GM23248 (cell line): ENCODE measurements around the gene NCOA7. TPM values are rescaled to one million over a fixed set of nuclear protein-coding genes. Genes with fewer than 3 reads are reported as not detected.
A peak's percentile ranks its signal among the peaks of the same experiment; 100 is the strongest.

ENCODE experiments used
- DNase-seq: peaks from one replicate; pipeline ENCODE4 v3.0.0-alpha.2; 2015
- H2AFZ ChIP-seq: fragments of 200-600 bp; sonication (generic); 2 replicates; pipeline ENCODE4 v1.6.1; 2016; ENCODE audit warnings: antibody characterized with exemption
- H3F3A ChIP-seq: fragments of 200-600 bp; sonication (generic); 2 replicates; pipeline ENCODE4 v1.6.1; 2016; ENCODE audit warnings: mild to moderate bottlenecking, antibody characterized with exemption, mixed run types; ENCODE audit not compliant: insufficient read depth
- H3K27ac ChIP-seq: fragments of 200-600 bp; sonication (generic); 2 replicates; pipeline ENCODE4 v1.5.1; 2016; ENCODE audit warnings: mild to moderate bottlenecking
- H3K27me3 ChIP-seq: fragments of 200-600 bp; sonication (generic); replicated peaks from 2 replicates; pipeline ENCODE4 v1.6.1; 2016; ENCODE audit warnings: mild to moderate bottlenecking; ENCODE audit not compliant: insufficient read depth
- H3K36me3 ChIP-seq: fragments of 200-600 bp; sonication (generic); 2 replicates; pipeline ENCODE4 v1.6.1; 2016; ENCODE audit warnings: low read depth, mild to moderate bottlenecking
- H3K4me1 ChIP-seq: fragments of 200-600 bp; sonication (generic); 2 replicates; pipeline ENCODE4 v1.6.1; 2016; ENCODE audit warnings: mild to moderate bottlenecking; ENCODE audit not compliant: insufficient read depth
- H3K4me2 ChIP-seq: fragments of 200-600 bp; sonication (generic); one replicate; pipeline ENCODE4 v1.6.1; 2016; ENCODE audit warnings: mild to moderate bottlenecking; ENCODE audit not compliant: unreplicated experiment
- H3K4me3 ChIP-seq: fragments of 200-600 bp; sonication (generic); 2 replicates; pipeline ENCODE4 v1.5.1; 2016; ENCODE audit warnings: mild to moderate bottlenecking
- H3K79me2 ChIP-seq: fragments of 200-600 bp; sonication (generic); 2 replicates; pipeline ENCODE4 v1.6.1; 2016; ENCODE audit warnings: mild to moderate bottlenecking; ENCODE audit not compliant: insufficient read depth
- H3K9ac ChIP-seq: fragments of 200-600 bp; sonication (generic); 2 replicates; pipeline ENCODE4 v1.6.1; 2016; ENCODE audit warnings: mild to moderate bottlenecking
- H3K9me2 ChIP-seq: fragments of 200-600 bp; sonication (generic); 2 replicates; pipeline ENCODE4 v1.6.1; 2016; ENCODE audit warnings: mixed run types, mild to moderate bottlenecking, moderate library complexity; ENCODE audit not compliant: insufficient read depth
- H3K9me3 ChIP-seq: fragments of 200-600 bp; sonication (generic); one replicate; pipeline ENCODE4 v1.6.1; 2017; ENCODE audit warnings: low read depth
- H4K20me1 ChIP-seq: fragments of 200-600 bp; sonication (generic); 2 replicates; pipeline ENCODE4 v1.6.0; 2016; ENCODE audit not compliant: insufficient read depth
- EZH2 ChIP-seq: fragments of 200-600 bp; sonication (generic); IDR thresholded peaks from 2 replicates; pipeline ENCODE4 v1.6.1; 2018; ENCODE audit warnings: antibody characterized with exemption, mild to moderate bottlenecking; ENCODE audit not compliant: insufficient read depth, poor library complexity, severe bottlenecking
- EZH2phosphoT487 ChIP-seq: fragments of 200-600 bp; sonication (generic); IDR thresholded peaks from 2 replicates; pipeline ENCODE4 v1.6.1; 2018; ENCODE audit warnings: antibody characterized with exemption, moderate library complexity, mild to moderate bottlenecking, low read depth; ENCODE audit not compliant: insufficient read depth
- WGBS, 2 experiments: methylation state at CpG; one replicate each; pipeline ENCODE4 v1.1.6; 2015 to 2017; ENCODE audit warnings: low lambda C conversion rate in 2 of 2, low coverage in 1 of 2; ENCODE audit errors: missing lambda C conversion rate in 2 of 2; 5-methylcytosine and 5-hydroxymethylcytosine counted together
- in situ Hi-C: fragments of 300-500 bp; cut with MboI; formaldehyde crosslinking; loops from 2 replicates; pipeline ENCODE4 v1.15.0; 2020
- polyA plus RNA-seq: library from polyadenylated mRNA; unstranded; fragments of >200 nt; fragmentation: Nextera tagmentation; extraction: Ambion mirVana; gene quantifications from 2 replicates; pipeline ENCODE4 v1.2.1, GENCODE V29; 2016
- total RNA-seq: library from RNA; depleted of rRNA; stranded (reverse); fragments of >200 nt; shearing (Covaris generic); gene quantifications from 2 replicates; pipeline ENCODE4 v1.2.3, GENCODE V29; 2014

Gene NCOA7
- total and polyA plus RNA-seq, 2 experiments from 2014 or later, result 9.5 to 10.2 TPM

DNA sequence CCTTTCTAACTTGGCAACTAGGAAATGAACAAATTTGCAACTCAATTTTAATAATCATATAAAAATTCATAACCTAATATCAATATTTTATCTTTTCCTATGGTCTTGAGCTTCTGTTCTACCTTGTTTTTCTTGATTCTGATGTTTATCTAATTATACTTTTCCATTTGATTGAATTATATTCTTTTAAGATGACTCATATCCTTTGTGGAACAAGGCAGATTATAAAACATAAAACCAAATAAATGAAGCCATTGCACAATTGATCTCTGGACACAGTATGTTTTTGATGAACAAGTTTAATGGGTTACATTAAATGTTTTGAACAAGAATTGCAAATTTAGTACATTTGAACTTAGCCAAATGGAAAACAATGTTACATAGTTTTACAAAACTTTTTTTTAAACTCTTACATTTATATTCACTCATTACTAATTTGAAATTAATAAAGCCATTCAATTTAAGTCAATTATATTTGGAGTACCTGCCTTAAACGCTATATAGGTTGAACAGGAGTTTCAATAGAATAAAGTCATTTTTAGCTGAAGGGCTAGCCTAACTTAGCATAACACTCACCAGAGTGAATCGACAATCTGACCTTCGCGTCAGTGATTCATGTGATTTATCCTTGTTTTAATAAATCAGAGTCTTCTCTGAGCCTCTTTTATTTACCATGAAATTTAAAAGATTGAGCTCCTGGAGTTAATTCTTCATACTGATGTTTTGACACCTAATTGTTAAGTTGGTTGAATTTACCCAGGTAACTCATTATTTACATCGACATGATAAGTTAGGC is 3.8 kb downstream of the NCOA7 start:
- H4K20me1 ChIP-seq, result no peaks in the 10 kb centered on the region
- H3K27me3 ChIP-seq, result no peaks in the 10 kb centered on the region
- in situ Hi-C loops, result no loop called here
- TF ChIP-seq EZH2 (no peak), EZH2phosphoT487 (no peak)
- H3K9me3 ChIP-seq, result no peaks in the 10 kb centered on the region
- H3F3A ChIP-seq, result peaks cover 19% of the 10 kb centered on the region
- no peak overlapping the region for H3K9ac ChIP-seq
- H3K4me2 ChIP-seq, result peak overlapping the region; percentile 27
- no peaks in the 10 kb centered on the region for H3K9me2 ChIP-seq
- no peaks in the 10 kb centered on the region for H3K36me3 ChIP-seq
- H3K27ac ChIP-seq, result no peak overlapping the region
- WGBS, 2 experiments, result 87 to 88% methylated on average over 5 of the region's 5 CpGs
- H3K4me3 ChIP-seq, result no peak overlapping the region
- peak; percentile 42 for DNase-seq
- H3K4me1 ChIP-seq, result peaks cover 42% of the 10 kb centered on the region
- H2AFZ ChIP-seq, result no peak overlapping the region
- H3K79me2 ChIP-seq, result peaks cover 12% of the 10 kb centered on the region; the same call in 1 of the 2 replicates

DNA sequence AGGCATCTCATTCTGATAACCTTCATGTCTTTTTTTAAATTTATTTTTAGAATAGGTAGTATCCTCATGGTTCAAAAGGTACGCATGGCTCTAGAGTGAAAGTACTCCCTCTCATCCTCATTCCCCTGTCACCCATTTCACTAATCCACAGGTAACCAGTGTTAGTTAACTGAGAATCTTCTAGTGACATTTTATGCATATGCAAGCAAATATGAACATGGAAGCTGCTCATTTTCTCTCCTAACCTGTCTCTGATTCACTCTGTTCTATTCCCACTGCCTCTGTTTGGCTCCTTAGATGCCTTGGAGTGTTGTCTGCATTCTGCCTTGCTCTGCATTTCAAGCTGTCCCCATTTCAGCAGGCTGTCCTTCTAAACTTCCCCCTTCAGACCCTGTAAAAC is 4.5 kb downstream of the NCOA7 start:
- Histone ChIP-seq H3K4me2 (no peak overlapping the region), H3K27me3 (no peaks in the 10 kb centered on the region), H3F3A (peaks cover 13% of the 10 kb centered on the region; the same call in 1 of the 2 replicates), H3K9ac (no peak overlapping the region), H3K9me2 (no peaks in the 10 kb centered on the region), H4K20me1 (no peaks in the 10 kb centered on the region), H3K27ac (no peak overlapping the region), H3K9me3 (no peaks in the 10 kb centered on the region), H3K36me3 (no peaks in the 10 kb centered on the region), H2AFZ (no peak overlapping the region), H3K4me1 (peaks cover 36% of the 10 kb centered on the region), H3K79me2 (peaks cover 12% of the 10 kb centered on the region; the same call in 1 of the 2 replicates), H3K4me3 (no peak overlapping the region)
- DNase-seq, result no peak
- in situ Hi-C loops, result no loop called here
- no peak for TF ChIP-seq EZH2
- no peak for TF ChIP-seq EZH2phosphoT487
- WGBS, 2 experiments, result 97 to 100% methylated on average over 1 of the region's 1 CpG

DNA sequence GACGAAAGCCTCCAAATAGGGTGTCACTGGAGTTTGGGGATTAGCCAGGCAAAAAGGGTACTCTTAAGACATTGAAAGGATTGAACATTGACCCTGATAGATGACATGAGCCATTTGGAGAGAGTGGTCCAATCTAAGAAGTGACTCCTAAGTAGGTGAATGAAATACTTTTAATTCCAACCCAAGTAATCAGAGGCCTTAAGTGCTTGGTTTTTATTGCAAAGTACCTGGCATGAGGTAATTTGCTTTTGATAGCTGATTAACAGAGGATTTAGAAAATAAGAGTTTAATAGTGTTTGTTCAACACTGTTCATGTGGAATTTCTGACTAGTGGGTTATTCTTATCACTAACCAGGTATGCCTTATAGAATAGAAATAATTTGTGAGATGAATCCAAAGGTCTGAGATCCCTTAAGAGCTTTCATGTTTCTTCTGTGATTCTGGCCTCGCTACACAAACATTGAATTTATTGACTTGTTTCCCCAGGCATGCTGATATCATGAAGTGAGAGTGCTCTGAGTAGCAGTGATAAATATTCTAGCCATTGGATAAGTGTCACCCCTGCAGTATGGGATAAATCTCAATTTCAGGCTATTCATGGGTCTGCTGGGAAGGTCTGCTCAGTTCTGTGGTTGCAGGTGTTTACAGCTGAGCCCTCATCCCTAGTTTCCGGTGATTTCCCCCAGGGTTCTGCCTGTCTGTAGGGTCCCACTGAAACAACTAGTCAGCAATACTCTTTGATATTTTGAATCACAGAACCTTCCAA is 6.5 kb downstream of the NCOA7 start:
- in situ Hi-C loops, result no loop called here

DNA sequence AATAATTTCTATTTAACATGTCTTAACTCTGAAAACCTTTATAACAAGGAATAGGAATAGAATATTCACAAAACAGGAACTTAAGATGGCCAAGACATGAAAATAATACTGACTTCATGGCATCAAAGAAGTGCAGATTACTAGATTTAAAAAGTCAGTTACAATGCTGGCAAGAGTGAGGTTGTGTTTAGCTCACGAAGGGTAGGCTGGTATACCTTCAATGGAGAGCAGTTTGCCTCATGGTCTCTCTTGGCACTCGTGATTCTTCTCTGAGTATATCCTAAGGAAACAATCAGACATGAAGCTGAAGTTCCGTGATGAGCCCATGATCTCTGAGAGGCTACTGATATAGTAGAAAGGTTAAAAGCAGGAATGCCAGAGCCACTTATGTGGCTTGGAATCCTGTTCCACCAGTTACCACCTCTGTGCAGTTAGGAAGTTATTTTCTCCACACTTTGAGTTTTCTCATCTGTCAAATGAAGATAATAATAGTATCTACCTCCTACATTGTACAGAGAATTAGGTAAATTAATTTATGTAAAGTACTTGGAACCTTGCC is 7.2 kb downstream of the NCOA7 start:
- peaks cover 22% of the 10 kb centered on the region for H3K79me2 ChIP-seq
- H3K36me3 ChIP-seq, result no peaks in the 10 kb centered on the region
- peaks cover 29% of the 10 kb centered on the region for H3K4me1 ChIP-seq
- H3K4me3 ChIP-seq, result no peak overlapping the region
- in situ Hi-C loops, result no loop called here
- no peaks in the 10 kb centered on the region for H3K9me3 ChIP-seq
- 0 out of 2 replicates have a peak, but pooled peaks cover 3% of the 10 kb centered on the region for H3F3A ChIP-seq
- TF ChIP-seq EZH2phosphoT487 (no peak), EZH2 (no peak)
- 79 to 84% methylated on average over 3 of the region's 3 CpGs for WGBS, 2 experiments
- no peak overlapping the region for H3K9ac ChIP-seq
- no peak overlapping the region for H2AFZ ChIP-seq
- no peak overlapping the region for H3K27ac ChIP-seq
- no peaks in the 10 kb centered on the region for H3K27me3 ChIP-seq
- no peaks in the 10 kb centered on the region for H4K20me1 ChIP-seq
- H3K9me2 ChIP-seq, result no peaks in the 10 kb centered on the region
- DNase-seq, result no peak
- H3K4me2 ChIP-seq, result no peak overlapping the region

More for the DNA sequence above, 6.5 kb downstream of the NCOA7 start:
- no peaks in the 10 kb centered on the region for H3K27me3 ChIP-seq
- H3K4me2 ChIP-seq, result no peak overlapping the region
- 90 to 94% methylated on average over 3 of the region's 3 CpGs for WGBS, 2 experiments
- TF ChIP-seq EZH2phosphoT487 (no peak), EZH2 (no peak)
- no peaks in the 10 kb centered on the region for H3K9me2 ChIP-seq
- no peak overlapping the region for H3K4me3 ChIP-seq
- H3K4me1 ChIP-seq, result peaks cover 29% of the 10 kb centered on the region
- no peak overlapping the region for H3K9ac ChIP-seq
- H3K36me3 ChIP-seq, result no peaks in the 10 kb centered on the region
- H2AFZ ChIP-seq, result no peak overlapping the region
- H4K20me1 ChIP-seq, result no peaks in the 10 kb centered on the region
- H3K9me3 ChIP-seq, result no peaks in the 10 kb centered on the region
- 0 out of 2 replicates have a peak, but pooled peaks cover 3% of the 10 kb centered on the region for H3F3A ChIP-seq
- no peak for DNase-seq
- H3K79me2 ChIP-seq, result peaks cover 21% of the 10 kb centered on the region
- H3K27ac ChIP-seq, result no peak overlapping the region
